HepG2 (cell line): ENCODE data around the gene EDC3. TPM values are rescaled to one million over a fixed set of nuclear protein-coding genes. Genes with fewer than 3 reads are reported as not detected.

Experiments
- KDM2A ChIP-seq: sonication (generic); formaldehyde crosslinking; IDR thresholded peaks from 2 replicates; pipeline ENCODE4 v1.4.0; 2020; ENCODE audit warnings: low read depth, missing genetic modification reagents, borderline replicate concordance
- KDM5A ChIP-seq: fragments of 200-600 bp; sonication (generic); IDR thresholded peaks from 2 replicates; pipeline ENCODE4 v1.7.0; 2018; ENCODE audit warnings: antibody characterized with exemption, mild to moderate bottlenecking, low read length, borderline replicate concordance
- MXD4 ChIP-seq: IDR thresholded peaks from 2 replicates; pipeline ENCODE4 v1.6.1; 2016; ENCODE audit warnings: mild to moderate bottlenecking, missing biosample characterization, missing genetic modification reagents
- NFATC3 ChIP-seq: sonication (generic); formaldehyde crosslinking; IDR thresholded peaks from 2 replicates; pipeline ENCODE4 v1.5.1; 2020; ENCODE audit warnings: mild to moderate bottlenecking, missing genetic modification reagents
- RBFOX2 ChIP-seq: fragments of 200-400 bp; formaldehyde crosslinking; IDR thresholded peaks from 2 replicates; pipeline ENCODE4 v1.6.1; 2017; ENCODE audit warnings: low read depth, mild to moderate bottlenecking, low read length
- RFX1 ChIP-seq: fragments of 450-650 bp; IDR thresholded peaks from 2 replicates; pipeline ENCODE4 v1.6.1; 2017
- SALL2 ChIP-seq: sonication (generic); formaldehyde crosslinking; IDR thresholded peaks from 2 replicates; pipeline ENCODE4 v1.8.1; 2023; ENCODE audit warnings: mild to moderate bottlenecking, missing genetic modification reagents, inconsistent platforms
- ZNF446 ChIP-seq: sonication (generic); formaldehyde crosslinking; IDR thresholded peaks from 2 replicates; pipeline ENCODE4 v1.5.0; 2020; ENCODE audit warnings: mild to moderate bottlenecking, missing genetic modification reagents
- ZNF674 ChIP-seq: sonication (generic); formaldehyde crosslinking; IDR thresholded peaks from 2 replicates; pipeline ENCODE4 v1.5.0; 2020; ENCODE audit warnings: low read depth, mild to moderate bottlenecking, missing genetic modification reagents
- ZNF768 ChIP-seq: sonication (generic); formaldehyde crosslinking; IDR thresholded peaks from 2 replicates; pipeline ENCODE4 v1.4.0; 2020; ENCODE audit warnings: missing genetic modification reagents
- ZNF891 ChIP-seq: sonication (generic); formaldehyde crosslinking; IDR thresholded peaks from 2 replicates; pipeline ENCODE4 v1.5.0; 2020; ENCODE audit warnings: mild to moderate bottlenecking, missing genetic modification reagents
- polyA plus RNA-seq, 8 experiments: library from polyadenylated mRNA; depleted of rRNA in 3 of 8; stranded (reverse) in 7 of 8; unstranded in 1 of 8; fragments of >200 nt; fragmentation: Illumina TruSeq in 4 of 8; extraction: Trizol in 4 of 8; gene quantifications; 2 replicates each; pipeline versions ENCODE4 v1.2.1 to v1.2.3, GENCODE V29; 2011 to 2016; ENCODE audit warnings: low read depth in 4 of 8, missing spikeins in 1 of 8, mixed read lengths in 1 of 8; ENCODE audit not compliant: insufficient read depth in 1 of 8
- total RNA-seq, 5 experiments: library from RNA; depleted of rRNA; stranded (reverse); fragments of >200 nt; fragmentation: Illumina TruSeq; extraction: Trizol; gene quantifications; 2 replicates each; pipeline ENCODE4 v1.2.3, GENCODE V29; 2016; ENCODE audit warnings: low read depth in 1 of 5
- TF ChIP-seq, protein P1 (sequence below): sonication (generic); formaldehyde crosslinking; IDR thresholded peaks from 2 replicates; pipeline ENCODE4 v1.5.1; 2020; ENCODE audit warnings: mild to moderate bottlenecking, missing genetic modification reagents, moderate library complexity
- TF ChIP-seq, protein P2 (sequence below): sonication (generic); formaldehyde crosslinking; IDR thresholded peaks from 2 replicates; pipeline ENCODE4 v1.5.1; 2020; ENCODE audit warnings: missing genetic modification reagents, mild to moderate bottlenecking, borderline replicate concordance
- TF ChIP-seq, protein P3 (sequence below): IDR thresholded peaks from 2 replicates; pipeline ENCODE4 v1.6.1; 2016; ENCODE audit warnings: mild to moderate bottlenecking
- TF ChIP-seq, protein P4 (sequence below): sonication (generic); formaldehyde crosslinking; IDR thresholded peaks from 2 replicates; pipeline ENCODE4 v1.5.1; 2020; ENCODE audit warnings: mild to moderate bottlenecking, missing genetic modification reagents, moderate library complexity
- TF ChIP-seq, protein P5 (sequence below), 2 experiments: sonication (generic) in 1 of 2; formaldehyde crosslinking in 1 of 2; IDR thresholded peaks; 2 replicates each; pipeline versions ENCODE4 v1.4.0 to v1.6.1; 2016 to 2020; ENCODE audit warnings: borderline replicate concordance in 1 of 2, low read depth in 1 of 2, mild to moderate bottlenecking in 1 of 2, missing genetic modification reagents in 1 of 2

EDC3 gene
- total and polyA plus RNA-seq, 2 of the 13 experiments (the other 11 are each of a cell fraction or from before 2014, with no cell fraction given), result 17.4 to 32.0 TPM

DNA sequence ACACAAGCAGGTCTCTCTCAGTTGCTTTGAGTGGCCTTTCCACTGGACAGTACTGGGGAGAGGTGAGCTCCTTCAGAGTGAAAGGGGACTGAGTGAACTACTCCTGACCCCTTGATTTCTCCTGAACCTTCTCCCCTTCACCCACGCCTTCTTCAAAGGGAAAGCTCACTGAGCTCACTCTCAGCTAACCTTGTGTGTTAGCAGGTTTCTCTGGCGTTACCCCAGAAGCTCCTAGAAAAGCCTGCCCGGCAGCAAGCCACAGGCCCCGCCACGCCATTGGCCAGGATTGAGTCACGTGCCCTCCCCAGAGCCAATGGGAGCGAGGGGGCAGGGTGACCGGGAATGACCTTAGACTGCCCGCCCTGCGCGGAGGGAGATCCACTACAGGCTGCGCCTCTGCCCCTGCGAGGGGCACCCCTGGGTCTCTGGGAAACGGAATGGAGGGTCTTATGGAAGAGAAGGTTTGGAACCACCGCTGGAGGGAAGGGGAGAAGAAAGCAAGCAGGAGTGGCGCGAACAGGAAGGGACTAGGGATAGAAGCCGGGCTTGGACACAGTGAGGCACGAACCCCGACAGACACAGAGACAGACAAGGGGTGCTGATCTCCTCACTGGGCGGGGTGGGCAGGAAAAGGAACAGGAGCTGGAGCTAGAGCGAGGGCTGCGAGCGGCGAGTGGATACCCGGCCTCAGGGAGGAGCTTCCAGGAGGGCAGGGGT, 97.5 kb downstream of the EDC3 start (continued):
- TF ChIP-seq, protein P1, sequence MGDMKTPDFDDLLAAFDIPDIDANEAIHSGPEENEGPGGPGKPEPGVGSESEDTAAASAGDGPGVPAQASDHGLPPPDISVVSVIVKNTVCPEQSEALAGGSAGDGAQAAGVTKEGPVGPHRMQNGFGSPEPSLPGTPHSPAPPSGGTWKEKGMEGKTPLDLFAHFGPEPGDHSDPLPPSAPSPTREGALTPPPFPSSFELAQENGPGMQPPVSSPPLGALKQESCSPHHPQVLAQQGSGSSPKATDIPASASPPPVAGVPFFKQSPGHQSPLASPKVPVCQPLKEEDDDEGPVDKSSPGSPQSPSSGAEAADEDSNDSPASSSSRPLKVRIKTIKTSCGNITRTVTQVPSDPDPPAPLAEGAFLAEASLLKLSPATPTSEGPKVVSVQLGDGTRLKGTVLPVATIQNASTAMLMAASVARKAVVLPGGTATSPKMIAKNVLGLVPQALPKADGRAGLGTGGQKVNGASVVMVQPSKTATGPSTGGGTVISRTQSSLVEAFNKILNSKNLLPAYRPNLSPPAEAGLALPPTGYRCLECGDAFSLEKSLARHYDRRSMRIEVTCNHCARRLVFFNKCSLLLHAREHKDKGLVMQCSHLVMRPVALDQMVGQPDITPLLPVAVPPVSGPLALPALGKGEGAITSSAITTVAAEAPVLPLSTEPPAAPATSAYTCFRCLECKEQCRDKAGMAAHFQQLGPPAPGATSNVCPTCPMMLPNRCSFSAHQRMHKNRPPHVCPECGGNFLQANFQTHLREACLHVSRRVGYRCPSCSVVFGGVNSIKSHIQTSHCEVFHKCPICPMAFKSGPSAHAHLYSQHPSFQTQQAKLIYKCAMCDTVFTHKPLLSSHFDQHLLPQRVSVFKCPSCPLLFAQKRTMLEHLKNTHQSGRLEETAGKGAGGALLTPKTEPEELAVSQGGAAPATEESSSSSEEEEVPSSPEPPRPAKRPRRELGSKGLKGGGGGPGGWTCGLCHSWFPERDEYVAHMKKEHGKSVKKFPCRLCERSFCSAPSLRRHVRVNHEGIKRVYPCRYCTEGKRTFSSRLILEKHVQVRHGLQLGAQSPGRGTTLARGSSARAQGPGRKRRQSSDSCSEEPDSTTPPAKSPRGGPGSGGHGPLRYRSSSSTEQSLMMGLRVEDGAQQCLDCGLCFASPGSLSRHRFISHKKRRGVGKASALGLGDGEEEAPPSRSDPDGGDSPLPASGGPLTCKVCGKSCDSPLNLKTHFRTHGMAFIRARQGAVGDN (CRISPR knock-in tag), result peak; percentile 98
- peak; percentile 77 for TF ChIP-seq MXD4
- TF ChIP-seq, protein P2, sequence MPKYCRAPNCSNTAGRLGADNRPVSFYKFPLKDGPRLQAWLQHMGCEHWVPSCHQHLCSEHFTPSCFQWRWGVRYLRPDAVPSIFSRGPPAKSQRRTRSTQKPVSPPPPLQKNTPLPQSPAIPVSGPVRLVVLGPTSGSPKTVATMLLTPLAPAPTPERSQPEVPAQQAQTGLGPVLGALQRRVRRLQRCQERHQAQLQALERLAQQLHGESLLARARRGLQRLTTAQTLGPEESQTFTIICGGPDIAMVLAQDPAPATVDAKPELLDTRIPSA (CRISPR knock-in tag), result no peak; the same call in 1 of the 2 replicates
- TF ChIP-seq NFATC3 (CRISPR knock-in tag), result no peak
- TF ChIP-seq, protein P3, sequence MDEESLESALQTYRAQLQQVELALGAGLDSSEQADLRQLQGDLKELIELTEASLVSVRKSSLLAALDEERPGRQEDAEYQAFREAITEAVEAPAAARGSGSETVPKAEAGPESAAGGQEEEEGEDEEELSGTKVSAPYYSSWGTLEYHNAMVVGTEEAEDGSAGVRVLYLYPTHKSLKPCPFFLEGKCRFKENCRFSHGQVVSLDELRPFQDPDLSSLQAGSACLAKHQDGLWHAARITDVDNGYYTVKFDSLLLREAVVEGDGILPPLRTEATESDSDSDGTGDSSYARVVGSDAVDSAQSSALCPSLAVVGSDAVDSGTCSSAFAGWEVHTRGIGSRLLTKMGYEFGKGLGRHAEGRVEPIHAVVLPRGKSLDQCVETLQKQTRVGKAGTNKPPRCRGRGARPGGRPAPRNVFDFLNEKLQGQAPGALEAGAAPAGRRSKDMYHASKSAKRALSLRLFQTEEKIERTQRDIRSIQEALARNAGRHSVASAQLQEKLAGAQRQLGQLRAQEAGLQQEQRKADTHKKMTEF (CRISPR knock-in tag), result peak; percentile 85
- TF ChIP-seq, protein P4, sequence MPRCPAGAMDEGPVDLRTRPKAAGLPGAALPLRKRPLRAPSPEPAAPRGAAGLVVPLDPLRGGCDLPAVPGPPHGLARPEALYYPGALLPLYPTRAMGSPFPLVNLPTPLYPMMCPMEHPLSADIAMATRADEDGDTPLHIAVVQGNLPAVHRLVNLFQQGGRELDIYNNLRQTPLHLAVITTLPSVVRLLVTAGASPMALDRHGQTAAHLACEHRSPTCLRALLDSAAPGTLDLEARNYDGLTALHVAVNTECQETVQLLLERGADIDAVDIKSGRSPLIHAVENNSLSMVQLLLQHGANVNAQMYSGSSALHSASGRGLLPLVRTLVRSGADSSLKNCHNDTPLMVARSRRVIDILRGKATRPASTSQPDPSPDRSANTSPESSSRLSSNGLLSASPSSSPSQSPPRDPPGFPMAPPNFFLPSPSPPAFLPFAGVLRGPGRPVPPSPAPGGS, result 0 out of 2 replicates have a peak, but pooled peaks have one; percentile 44
- TF ChIP-seq, protein P5, sequence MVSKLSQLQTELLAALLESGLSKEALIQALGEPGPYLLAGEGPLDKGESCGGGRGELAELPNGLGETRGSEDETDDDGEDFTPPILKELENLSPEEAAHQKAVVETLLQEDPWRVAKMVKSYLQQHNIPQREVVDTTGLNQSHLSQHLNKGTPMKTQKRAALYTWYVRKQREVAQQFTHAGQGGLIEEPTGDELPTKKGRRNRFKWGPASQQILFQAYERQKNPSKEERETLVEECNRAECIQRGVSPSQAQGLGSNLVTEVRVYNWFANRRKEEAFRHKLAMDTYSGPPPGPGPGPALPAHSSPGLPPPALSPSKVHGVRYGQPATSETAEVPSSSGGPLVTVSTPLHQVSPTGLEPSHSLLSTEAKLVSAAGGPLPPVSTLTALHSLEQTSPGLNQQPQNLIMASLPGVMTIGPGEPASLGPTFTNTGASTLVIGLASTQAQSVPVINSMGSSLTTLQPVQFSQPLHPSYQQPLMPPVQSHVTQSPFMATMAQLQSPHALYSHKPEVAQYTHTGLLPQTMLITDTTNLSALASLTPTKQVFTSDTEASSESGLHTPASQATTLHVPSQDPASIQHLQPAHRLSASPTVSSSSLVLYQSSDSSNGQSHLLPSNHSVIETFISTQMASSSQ (IDR thresholded peaks at IDR 0.05; ENCODE audit: low read depth), result no peak
- TF ChIP-seq, protein P5 (CRISPR knock-in tag; IDR thresholded peaks at IDR 0.05; ENCODE audit: borderline replicate concordance), result peak; percentile 64; the same call in 1 of the 2 replicates
- peak; percentile 90; the same call in 1 of the 2 replicates for TF ChIP-seq KDM2A (CRISPR knock-in tag)
- TF ChIP-seq RFX1, result no peak
- TF ChIP-seq ZNF674 (CRISPR knock-in tag), result no peak
- TF ChIP-seq ZNF891 (CRISPR knock-in tag), result peak; percentile 74; the same call in 1 of the 2 replicates
- TF ChIP-seq ZNF446 (CRISPR knock-in tag), result no peak
- TF ChIP-seq KDM5A, result peak; percentile 40; the same call in 1 of the 2 replicates
- TF ChIP-seq RBFOX2, result peak; percentile 75
- TF ChIP-seq SALL2 (CRISPR knock-in tag), result no peak; the same call in 1 of the 2 replicates
- peak; percentile 58; the same call in 1 of the 2 replicates for TF ChIP-seq ZNF768 (CRISPR knock-in tag)
